ENCODE measurements around the gene MAGI2.

Gene MAGI2

DNA sequence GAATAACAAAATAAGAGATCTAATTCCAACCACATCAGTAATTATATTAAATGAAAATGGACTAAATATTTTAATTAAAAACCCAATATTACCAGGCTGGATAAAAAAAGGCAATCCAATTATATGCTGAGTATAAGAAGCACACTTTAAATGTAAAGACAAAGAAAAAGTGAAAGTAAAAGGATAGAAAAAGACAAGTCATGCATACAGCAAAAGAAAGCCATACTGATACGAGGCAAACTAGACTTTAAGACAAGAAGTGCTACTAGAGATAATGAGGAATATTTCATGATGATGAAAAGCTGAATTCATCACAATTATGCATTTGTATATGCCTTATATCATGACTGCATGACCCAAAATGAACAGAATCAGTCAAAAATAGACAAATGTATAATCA, 1026.3 kb downstream of the MAGI2 start:
- no peak for DNase-seq (ENCODE audit: low spot score)

DNA sequence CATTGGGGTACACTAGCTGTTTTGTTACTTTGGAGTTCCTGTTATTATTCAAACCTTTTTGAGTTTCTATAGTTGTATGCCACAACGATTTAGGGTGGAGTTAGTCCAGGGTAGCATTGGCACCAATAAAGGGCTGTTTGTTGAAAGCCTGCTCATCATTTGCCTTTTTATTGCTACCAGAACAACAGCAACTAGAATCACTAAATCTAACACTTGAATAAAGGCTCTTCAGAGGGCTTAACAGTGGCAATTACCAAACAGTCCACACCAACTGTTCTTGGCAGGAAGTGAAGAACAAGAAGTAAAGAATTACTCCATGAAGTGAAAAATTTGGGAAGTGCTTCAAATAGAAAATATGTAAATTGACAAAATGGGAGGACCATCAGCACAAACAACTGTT, 1033.5 kb downstream of the MAGI2 start:
- no peak for DNase-seq (ENCODE audit: low spot score)

DNA sequence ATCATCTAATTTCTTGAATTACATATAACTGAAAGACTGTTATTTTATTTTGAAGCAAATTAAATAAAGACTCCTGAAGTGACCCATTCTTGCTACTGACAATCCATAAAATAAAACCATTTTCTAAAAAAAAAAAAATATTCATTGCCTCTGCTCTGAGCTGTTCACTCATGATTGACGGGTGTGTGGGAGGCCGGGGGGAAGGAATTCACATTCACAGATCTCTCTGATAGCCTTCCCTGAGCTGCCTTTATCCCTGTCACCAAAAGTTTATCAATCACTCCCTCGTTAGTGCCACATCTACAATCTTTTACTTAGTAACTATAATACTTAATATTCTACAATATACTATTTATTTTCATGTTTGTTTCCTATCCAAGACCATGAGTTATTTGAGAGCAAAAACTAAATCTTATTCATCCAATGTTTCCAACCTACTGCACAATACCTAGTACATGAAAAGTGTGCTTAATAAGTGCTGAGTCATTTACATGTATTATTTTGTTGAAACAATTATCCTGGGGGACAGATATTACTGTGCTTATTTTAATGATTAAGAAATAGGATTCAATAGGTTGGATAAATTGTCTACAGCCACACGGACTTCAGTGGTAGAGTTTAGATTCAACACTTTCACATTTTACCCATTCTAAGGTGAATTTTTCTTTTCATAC, 1036.2 kb downstream of the MAGI2 start:
- no peak for DNase-seq (ENCODE audit: low spot score)

DNA sequence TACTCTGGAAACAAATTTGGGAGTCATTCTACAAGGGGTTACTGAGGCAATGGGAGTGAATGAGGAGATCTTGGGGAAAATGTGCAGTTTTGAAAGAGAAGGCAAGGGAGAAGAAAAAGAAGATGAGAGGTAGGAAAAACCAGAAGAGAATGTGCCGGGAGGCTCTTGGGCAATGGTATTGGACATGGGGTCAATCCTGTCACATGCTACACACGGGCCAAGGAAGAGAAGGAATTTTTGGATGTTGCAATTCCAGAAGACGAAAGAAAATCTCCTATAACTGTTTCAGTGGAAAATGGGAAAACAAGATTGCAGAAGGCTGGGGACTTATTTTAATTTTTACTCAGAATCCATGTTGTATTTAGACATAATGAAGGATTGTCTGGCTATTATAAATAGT, 1039.9 kb downstream of the MAGI2 start:
- no peak for DNase-seq (ENCODE audit: low spot score)

DNA sequence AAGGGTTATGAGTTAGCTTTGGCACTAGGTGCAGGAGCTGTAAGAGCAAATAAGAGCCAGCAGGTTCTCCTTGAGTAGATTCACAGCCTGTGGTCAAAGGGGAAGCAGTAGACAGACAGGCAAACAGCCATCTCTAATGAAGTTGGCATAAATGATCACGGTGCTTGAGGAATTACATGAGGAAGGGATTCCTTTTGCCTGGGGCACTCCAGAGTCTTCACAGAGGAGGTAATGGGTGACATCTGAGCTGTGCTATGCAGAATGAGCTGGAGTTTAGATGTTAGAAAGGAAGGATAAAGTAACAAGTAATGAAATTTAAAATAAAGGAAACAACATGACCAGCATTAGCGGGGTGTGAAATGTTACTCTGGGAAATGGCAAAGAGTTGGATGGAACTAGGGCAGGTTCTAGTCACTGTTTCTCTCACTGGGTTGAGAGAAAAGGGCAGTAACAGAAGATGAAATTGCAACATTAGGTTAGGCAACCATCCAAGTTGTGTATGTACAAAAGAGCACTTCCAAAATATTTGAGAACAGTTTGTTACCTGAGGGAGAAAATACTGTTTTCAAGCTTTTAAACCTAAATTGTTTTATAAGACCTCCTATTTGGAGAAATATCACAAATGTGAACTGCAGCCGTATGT, 1041.1 kb downstream of the MAGI2 start:
- DNase-seq (ENCODE audit: low spot score) = no peak

DNA sequence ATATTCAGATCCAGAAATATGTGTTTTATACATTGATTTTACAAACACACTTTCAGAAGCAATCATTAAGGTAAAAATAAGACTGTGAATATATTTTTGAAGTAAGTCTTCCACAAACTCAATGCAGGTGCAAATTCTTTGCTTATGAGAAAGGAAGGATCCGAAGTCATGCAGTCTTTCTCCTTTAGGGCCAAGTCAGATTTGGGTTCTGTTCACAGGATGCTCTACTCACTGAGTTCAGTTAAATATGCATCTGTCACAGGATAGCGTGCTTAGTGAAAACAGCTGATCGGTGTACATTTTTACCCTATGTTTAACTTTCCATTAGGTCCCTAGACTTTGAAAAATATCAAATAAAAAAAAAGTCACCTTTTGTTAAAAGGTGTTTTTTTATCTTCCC, 1046.4 kb downstream of the MAGI2 start:
- DNase-seq (ENCODE audit: low spot score) = no peak

DNA sequence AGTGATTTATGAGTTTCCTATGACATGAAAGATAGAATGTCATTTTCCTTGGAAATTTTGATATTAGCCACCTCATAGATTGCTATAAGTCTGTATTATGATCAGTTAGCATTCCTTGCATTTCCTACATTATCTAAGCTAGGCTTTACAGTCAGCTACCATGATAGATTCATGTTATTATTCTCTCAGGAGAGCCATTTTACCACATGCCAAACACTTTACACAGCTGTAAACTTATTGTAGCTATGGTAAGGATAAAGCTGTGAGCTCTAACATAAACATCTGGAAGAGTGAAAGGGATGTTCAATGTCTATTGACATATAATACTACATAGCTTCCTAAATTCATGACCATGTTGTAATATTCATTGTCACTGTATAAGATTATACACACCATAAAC, 1046.9 kb downstream of the MAGI2 start:
- DNase-seq (ENCODE audit: low spot score) = no peak

DNA sequence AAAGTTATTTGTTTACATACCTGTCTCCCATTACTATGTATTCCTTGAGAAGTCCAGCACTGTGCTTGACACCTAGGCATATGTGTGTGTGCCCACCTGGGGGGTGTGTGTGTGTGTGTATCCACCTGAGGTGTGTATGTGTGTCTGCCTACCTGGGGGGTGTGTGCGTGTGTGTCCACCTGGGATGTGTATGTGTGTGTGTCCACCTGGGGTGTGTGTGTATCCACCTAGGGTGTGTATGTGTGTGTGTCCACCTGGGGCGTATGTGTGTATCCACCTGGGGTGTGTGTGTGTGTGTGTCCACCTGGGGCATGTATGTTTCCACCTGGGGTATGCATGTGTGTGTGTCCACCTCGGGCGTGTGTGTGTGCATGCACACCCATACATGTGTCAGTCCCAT, 1051.4 kb downstream of the MAGI2 start:
- no peak for DNase-seq (ENCODE audit: low spot score)

DNA sequence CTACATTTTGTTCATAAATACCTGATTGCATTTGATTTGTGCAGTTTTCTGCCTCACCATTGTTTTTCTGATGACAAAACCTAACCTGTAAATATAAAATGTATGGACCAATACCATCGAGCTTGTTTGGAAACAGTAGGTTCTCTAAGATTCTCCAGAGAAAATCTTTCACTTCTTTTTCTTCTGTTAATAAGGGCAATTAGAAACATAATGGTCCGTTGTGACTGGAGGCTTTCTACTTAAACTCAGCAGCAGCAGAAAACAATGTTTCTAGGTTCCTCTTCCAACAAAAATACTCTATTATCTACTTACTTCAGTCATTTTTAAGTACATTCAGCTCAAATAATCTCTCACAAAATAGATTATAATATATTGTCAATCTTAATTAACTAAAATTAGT, 1053.4 kb downstream of the MAGI2 start:
- no peak for DNase-seq (ENCODE audit: low spot score)

DNA sequence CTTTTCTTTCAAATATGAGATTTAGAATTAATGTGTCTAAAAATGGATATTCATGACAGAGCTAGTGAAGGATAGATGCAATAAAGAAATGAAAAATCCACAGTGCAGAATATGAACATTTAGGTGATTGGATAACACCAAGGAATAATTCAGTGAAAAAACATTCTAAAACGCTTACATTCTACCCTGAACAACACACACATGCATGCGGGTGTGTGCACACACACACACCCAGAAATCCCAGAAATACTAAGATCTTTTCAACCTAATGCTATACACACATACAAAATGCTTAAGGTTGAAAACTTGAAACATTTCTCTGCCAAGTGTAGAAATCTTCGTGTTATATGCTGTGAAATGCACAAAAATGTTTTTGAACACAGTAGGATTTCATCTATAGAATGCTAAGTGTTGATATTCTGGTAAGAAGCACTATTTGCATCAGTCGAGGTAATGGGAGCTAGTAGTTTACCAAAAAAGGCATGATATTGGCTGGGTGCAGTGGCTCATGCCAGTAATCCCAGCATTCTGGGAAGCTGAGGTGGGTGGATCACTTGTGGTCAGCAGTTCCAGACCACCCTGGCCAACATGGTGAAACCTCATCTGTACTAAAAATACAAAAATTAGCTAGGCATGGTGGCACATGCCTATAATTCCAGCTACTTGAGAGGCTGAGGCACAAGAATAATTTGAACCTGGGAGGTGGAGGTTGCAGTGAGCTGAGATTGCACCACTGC, 1054.3 kb downstream of the MAGI2 start:
- DNase-seq (ENCODE audit: low spot score) = no peak

DNA sequence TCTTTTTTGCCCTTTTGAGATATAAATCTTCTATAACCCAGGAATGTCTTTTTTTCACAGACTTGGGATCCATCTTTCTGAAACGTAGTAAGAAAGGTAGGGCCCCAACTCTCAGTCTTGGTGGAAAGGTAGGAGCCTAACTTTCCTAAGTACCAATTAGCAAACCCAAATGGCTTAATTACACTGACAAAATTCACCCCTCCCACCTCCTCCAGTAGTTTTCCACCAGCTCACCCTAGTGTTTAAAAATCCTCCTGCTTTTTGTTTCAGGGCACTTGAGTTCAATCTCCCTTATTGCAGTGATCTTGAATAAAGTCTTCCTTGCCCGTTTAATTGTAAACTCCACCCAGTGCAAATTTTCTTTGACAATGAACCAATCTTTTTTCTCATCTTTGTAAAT, 1054.9 kb downstream of the MAGI2 start:
- no peak for DNase-seq (ENCODE audit: low spot score)

DNA sequence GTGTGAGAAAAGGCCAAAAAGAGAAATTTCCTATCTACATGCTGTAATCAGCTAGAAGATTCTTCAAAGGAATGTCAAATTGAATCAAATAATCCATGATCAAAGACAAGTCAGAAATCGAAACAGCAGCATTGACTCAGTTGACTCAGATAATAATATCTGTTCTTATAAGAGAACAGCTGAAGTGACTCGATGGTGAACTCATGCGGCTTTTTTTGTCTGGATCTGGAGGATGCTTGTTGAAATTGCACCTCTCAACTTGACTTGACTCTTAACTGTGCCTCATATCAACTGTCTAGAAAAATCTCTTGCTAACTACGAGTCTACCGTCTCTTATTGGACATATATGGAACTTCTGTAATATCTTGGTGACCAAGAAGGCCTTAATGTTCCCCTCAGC, 1055.4 kb downstream of the MAGI2 start:
- no peak for DNase-seq (ENCODE audit: low spot score)

DNA sequence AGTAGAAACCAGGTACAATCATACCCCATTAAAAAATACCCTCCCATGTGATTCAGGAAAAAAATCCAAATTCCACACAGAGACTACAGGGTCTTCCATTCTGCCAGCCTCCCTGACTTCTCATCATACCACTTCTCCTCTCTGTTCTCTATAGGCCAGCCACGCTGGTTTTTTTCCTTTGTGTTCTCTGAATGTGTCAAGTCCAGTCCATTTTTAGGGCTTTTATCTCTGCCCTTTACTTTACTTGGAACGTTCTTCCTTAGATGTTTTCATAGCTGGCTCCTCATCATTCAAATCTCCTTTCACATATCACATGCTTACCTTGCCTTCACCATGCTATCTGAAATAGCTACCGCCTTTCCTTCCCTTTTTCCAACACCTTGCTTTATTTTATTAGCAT, 1057.3 kb downstream of the MAGI2 start:
- DNase-seq (ENCODE audit: low spot score) = no peak

DNA sequence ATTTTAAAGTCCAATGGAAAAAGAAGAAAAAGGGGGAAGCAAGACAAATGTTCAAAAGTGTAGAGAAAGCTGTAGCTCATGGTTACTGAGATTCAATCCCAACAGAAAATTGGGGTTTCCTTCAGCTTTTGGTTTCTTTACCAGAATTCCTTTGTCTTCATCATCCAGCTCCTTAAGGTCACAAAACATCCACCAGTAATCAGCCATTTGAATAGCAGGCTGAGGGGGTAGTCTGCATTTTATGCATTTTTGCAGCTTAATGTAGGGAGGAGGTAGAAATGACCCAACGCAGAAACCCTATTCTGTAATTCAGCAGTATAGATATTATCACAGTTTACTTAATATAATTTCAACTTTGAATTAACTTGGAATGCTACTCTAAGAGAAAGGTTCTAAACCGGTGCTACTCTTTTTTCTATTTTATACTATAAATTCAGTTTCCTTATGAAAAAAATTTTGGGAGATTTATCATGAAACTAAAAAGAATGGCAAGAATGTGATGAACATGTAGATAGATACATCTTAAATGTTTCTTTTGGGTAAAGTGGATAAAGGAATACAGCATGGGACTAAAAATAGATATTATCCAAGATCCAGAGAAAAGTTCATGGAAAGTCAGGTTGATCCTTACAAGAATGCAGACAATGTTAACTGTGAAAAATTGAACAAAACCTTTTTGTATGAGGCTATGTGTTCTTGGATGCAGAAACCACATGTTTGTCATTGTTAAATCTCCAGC, 1058.0 kb downstream of the MAGI2 start:
- no peak for DNase-seq (ENCODE audit: low spot score)

DNA sequence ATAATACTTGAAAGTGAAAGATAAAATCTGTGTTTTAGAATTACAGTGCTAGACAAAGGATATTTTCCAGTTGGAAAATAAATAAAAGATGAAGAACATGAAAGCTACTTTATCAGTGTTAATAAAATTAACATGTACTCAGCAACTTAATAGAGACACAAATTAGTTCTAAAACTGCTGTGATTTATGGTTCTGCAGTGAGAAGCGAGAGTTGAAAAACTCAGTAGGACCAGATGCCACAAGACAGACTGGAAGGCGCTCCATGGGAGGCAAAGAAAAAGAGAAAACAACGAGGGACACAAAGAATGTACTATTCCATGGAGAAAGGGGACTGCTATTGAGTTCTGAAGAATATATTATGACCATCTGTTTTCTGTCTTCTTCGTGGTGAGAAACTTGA, 1064.4 kb downstream of the MAGI2 start:
- peak; percentile 86 for DNase-seq (ENCODE audit: low spot score)

DNA sequence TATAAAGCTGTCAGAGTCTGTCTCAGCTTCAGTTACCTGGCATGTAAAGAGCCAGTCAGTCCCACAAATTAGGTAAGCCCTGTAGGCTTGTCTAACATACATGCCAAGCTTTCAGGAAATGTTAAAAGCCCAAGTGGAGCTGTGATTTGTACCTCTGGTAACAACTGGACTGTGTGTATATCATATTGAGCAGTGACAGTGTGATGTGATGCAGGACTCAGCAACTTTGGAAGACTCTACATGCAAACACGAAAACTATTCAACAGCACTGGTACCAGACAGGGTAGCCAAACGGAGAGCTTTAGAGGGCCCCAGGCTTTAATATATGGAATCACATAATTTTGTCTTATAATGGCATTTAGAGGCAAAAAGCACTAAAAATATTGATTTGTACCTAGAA, 1066.9 kb downstream of the MAGI2 start:
- no peak for DNase-seq (ENCODE audit: low spot score)

DNA sequence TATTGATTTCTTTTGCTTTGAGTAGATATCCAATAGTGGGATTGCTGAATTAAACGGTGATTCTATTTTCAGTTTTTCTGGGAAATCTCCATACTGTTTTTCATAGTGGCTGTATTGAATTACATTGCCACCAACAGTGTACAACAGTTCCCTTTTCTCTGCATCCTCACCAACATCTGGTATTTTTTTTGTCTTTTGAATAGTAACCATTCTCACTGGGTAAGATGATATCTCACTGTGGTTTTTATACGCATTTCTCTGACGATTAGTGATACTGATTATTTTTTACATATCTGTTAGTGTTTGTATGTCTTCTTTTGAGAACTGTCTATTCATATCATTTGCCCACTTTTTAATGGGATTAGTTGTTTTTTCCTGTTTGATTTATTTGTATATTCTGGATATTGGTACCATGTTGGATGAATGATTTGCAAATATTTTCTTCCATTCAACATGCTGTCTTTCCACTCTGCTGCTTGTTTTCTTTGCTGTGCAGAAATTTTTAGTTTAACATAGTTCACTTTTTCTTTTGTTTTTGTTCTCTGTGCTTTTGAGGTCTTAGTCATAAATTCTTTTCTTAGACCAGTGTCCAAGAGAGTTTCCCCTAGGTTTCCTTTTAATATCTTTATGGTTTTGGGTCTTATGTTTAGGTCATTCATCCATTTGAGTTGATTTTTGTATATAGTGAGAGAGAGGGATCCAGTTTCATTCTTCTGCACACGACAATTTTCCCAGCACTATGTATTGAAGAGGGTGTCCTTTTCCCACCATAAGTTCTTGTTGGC, 1070.2 kb downstream of the MAGI2 start:
- no peak for DNase-seq (ENCODE audit: low spot score)

DNA sequence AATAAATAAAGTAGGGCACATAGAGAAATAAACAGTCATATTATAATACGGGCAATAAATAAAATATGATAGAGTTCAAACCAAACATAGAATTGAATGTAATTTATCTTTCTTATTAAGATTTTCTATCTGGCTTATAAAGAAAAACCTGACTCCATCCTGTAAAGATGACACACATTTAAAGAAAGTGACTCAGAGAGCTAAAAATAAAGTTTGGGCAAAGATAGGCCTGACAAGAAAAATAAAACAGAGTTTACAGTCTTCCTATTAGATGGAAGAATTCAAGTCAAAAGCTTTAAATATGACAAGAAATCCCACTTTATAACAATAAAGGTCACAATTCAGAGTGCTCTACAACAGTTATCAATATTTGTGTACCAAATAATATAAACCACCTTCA, 1074.3 kb downstream of the MAGI2 start:
- no peak for DNase-seq (ENCODE audit: low spot score)

DNA sequence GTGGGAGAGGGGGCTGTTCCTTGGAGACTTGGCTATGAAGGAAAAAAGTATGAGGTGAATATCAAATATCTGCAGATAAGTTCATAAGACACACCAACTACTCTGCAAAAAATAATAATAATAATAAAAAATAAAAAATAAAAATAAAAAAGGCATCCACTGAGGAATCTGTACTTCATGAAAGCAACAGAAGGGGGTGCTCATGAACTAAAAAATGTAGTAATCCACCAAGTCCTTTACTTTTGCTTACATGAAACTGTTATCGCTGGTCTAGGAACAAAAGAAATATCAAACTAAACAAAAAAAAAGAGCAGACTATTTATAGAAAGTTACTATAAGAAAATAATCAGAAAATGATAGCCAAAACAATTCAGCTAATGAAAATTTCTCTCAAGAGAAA, 1075.9 kb downstream of the MAGI2 start:
- no peak for DNase-seq (ENCODE audit: low spot score)

DNA sequence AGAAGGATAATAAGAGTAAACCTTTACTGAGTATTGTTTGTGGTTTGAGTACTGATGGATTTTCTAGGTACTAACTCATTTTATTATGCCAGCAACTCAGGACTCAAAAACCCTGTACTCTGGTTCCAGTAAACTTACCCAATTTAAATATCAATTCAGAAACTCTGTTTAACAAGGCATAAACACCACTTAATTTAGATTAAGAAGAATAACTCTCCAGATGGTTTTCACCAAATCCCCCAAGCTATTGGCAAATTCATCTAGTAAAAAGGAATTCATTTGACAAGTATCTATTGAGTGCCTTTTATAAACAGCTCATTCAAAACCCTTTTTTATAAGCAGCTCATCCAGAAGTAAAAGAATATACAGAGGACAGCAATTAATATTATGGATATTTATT, 1082.5 kb downstream of the MAGI2 start:
- DNase-seq (ENCODE audit: low spot score) = no peak

DNA sequence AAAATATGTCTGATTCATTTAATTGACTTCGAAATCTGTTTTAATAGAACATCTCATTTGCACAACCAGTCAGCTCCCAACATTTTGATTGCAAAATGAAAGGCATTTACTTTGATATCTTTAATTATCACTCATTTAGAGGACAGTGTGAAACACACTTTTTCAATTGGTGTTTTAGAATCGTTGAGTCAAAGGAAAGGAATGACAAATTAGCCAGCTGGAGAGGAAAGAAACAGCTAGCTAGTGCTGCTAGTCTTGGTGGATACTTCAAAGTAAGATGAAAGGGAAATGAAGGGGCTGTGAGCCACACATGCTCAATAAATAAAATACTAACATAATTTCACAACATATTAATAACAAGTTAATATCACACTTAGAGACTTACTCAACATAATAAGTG, 1084.7 kb downstream of the MAGI2 start:
- DNase-seq (ENCODE audit: low spot score) = no peak
